Sigmoid colon (tissue), 4 donors: ENCODE results near the gene ZNF217.
A peak's percentile ranks its signal among the peaks of the same experiment; 100 is the strongest.

Source experiments
- CTCF ChIP-seq, 4 experiments: fragments of 450-650 bp in 3 of 4; fragments of 200-600 bp in 1 of 4; IDR thresholded peaks; one replicate each; pipeline ENCODE4 v1.5.1; 2016 to 2019; ENCODE audit warnings: antibody characterized with exemption in 4 of 4, mild to moderate bottlenecking in 3 of 4, moderate library complexity in 2 of 4
- POLR2AphosphoS5 ChIP-seq, 4 donors: sonication (generic); formaldehyde crosslinking; IDR thresholded peaks; one replicate each; pipeline ENCODE4 v1.6.1; 2017; ENCODE audit warnings: antibody characterized with exemption in 4 of 4

- peak in 2 of 4 experiments; percentile 24 to 31 for TF ChIP-seq CTCF (IDR thresholded peaks at IDR 0.05)
- TF ChIP-seq POLR2AphosphoS5 (IDR thresholded peaks at IDR 0.05), result no peak
Measured at GRCh38 chr20:53580376-53581111, 13.1 kb downstream of the ZNF217 start.
